GM12892 (cell line): Measurements from ENCODE around the gene UNKL.

Source experiments
- DNase-seq: peaks from one replicate; pipeline ENCODE4 v3.0.0; 2011; ENCODE audit not compliant: insufficient read length
- FAIRE-seq: peaks from 2 replicates; lab custom pipeline; 2011; peaks lifted over from hg19 to GRCh38; lab: Jason Lieb, UNC
- POLR2A ChIP-seq: IDR thresholded peaks from 2 replicates; pipeline ENCODE4 v1.6.1; 2011; ENCODE audit warnings: low read depth, low read length, control low read depth
- POLR2AphosphoS5 ChIP-seq: IDR thresholded peaks from 2 replicates; pipeline ENCODE4 v1.6.1; 2011; ENCODE audit warnings: low read depth, low read length, control low read depth
- TAF1 ChIP-seq: IDR thresholded peaks from 2 replicates; pipeline ENCODE4 v1.6.1; 2011; ENCODE audit warnings: low read depth, mild to moderate bottlenecking, control low read depth, low read length, borderline replicate concordance

Gene UNKL

DNA sequence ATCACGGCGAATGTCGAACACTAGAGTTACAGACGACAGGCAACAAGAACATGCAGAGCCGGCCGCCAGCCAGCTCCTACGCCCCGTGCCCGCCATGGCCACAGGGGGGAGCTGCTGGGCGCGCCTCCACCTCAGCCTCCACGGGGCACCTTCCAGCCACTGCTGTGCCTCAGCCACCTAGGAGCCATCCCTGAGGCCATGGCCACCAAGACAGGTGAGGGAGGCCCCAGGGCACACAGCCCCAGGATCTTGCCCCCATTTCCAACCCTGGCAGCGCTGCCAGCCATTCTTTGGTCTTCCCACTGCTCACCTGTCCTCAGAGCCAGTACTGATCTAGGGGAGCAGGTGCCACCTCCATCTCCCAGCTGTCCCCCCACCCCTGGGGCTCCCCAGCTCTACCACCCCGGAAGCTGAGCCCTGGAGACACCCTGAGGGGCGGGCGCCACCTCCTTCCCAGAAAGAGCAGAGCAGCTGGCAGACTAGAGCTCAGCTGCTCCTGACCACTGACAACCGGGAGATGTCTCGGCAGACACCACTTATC, 50.9 kb downstream of the UNKL start:
- TF ChIP-seq TAF1 (no peak), POLR2A (no peak), POLR2AphosphoS5 (no peak)
- DNase-seq (peak; percentile 89), FAIRE-seq (peak; percentile 81)

DNA sequence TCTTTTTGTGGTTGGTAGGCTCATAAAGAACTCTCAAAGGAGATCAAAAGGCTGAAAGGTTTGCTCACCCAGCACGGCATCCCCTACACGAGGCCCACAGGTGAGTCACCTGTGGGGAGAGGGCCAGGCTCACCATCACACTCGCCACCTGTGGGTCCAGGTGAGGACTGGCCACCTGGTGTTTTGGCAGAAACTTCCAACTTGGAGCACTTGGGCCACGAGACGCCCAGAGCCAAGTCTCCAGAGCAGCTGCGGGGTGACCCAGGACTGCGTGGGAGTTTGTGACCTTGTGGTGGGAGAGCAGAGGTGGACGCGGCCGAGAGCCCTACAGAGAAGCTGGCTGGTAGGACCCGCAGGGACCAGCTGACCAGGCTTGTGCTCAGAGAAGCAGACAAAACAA, 51.7 kb downstream of the UNKL start:
- no peak for TF ChIP-seq POLR2A
- TF ChIP-seq TAF1, result no peak
- no peak for TF ChIP-seq POLR2AphosphoS5
- no peak for FAIRE-seq
- DNase-seq, result no peak

DNA sequence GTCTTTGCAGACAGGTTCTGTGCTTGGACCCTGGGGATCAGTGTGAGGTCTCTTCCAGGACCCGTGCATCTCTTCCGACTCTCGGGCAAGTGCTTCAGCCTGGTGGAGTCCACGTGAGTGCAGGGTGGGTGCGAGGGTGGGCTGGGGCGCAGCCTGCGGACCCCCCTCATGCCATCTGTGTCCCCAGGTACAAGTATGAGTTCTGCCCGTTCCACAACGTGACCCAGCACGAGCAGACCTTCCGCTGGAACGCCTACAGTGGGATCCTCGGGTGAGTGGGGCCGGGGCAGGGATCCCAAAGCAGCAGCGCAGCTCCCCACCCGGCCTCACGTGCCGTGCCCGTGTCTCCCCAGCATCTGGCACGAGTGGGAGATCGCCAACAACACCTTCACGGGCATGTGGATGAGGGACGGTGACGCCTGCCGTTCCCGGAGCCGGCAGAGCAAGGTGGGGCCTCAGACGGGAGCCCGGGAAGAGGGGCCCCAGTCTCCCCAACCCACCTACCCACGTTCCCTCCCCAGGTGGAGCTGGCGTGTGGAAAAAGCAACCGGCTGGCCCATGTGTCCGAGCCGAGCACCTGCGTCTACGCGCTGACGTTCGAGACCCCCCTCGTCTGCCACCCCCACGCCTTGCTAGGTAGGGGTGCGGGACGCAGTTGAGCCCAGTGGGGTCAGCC, 52.7 kb downstream of the UNKL start:
- FAIRE-seq (no peak), DNase-seq (no peak)
- TF ChIP-seq POLR2A, result no peak
- no peak for TF ChIP-seq POLR2AphosphoS5
- no peak for TF ChIP-seq TAF1

DNA sequence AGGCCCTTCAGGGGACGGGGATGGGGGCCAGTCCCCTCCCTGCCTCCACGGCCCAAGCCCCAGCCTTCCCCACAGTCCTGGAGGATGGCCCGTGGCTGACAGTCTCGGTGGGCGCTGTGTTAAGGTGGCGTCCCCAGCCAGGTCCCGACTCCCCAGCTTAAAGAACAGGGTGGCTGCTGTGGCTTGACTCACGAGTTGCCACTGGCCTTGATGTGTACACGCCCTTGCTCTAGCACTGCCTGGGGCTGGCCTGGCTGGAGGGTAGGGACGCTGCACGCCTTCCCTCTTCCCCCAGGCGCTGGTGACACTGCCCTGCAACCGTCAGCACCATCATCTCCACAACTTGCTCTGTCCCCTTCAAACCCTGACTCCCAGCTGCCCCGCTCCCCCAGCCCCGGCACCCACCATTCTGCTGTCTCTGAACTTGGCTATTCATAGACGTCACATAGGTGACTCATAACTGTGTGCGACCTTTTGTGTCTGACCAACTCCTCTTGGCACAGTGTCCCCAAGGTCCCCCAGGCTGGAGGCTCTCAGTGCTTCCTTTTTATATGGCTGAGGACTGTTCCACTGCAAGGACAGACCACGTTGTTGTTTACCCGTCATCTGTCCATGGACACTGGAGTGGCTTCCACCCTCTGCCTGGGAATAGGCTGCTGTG, 56.5 kb downstream of the UNKL start:
- FAIRE-seq, result no peak
- TF ChIP-seq TAF1, result no peak
- TF ChIP-seq POLR2A, result no peak
- TF ChIP-seq POLR2AphosphoS5, result no peak
- DNase-seq, result no peak

DNA sequence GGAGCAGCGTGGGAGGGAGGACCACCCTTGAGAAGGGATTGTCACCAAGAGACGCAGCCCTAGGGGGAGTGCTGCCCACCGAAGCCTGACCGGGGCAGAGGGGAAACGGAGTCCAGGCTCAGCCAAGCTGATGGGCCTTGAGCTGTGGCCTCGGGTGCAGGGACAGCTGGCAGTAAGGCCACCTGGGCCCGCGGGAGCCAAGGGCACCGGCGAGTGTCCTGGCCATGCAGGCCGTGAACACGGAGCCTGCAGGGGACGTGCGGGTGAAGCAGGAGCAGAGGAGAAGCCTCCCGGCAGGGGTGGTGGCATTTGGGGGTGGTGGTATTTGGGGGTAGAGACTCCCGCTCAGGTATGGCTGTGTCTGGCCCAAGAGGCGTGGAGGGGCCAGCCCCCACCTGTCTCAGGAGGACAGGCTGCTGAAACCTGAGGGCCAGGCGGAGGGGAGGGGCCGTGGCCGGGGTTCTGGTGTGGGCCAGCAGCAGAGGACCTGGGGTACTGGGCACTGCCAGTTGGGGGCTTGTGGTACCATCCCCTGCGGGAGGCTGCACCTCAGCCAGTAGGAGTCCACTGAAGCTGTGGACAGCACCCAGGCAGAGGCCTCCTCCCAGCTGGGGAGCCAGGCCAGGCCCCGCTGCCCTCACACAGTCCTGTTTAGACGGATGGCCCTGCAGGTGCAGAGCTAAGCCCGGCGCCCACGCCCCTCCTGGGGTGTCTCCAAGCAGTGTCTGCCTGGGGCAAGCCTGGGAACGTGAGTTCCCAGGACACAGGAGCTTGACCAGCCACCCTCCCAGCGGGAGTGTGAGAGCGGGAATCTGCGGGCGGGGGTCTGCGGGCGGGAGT, 58.2 kb downstream of the UNKL start:
- FAIRE-seq (no peak), DNase-seq (no peak)
- no peak for TF ChIP-seq POLR2A
- no peak for TF ChIP-seq POLR2AphosphoS5
- no peak for TF ChIP-seq TAF1

DNA sequence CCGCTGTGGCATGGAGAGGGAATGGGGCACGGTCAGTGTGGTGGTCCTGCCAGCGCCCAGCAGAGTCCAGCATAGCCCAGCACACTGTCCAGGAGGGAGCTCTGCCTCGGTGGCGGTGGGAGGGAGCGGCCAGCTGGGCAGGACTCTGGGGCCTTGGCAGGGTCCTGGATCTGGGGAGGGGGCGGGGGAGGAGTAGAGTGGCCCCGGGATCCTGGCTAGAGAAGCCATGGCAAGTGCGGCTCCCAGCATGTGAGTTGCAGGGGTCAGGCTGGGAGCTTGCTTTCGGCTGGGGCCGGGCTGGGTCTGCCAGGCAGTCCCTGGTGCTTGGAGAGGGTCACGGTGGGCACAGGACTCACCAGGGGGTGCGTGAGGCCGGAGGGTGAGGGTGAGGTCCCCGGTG, 58.9 kb downstream of the UNKL start:
- TF ChIP-seq POLR2AphosphoS5 (no peak), POLR2A (no peak), TAF1 (no peak)
- DNase-seq, result no peak
- no peak for FAIRE-seq

DNA sequence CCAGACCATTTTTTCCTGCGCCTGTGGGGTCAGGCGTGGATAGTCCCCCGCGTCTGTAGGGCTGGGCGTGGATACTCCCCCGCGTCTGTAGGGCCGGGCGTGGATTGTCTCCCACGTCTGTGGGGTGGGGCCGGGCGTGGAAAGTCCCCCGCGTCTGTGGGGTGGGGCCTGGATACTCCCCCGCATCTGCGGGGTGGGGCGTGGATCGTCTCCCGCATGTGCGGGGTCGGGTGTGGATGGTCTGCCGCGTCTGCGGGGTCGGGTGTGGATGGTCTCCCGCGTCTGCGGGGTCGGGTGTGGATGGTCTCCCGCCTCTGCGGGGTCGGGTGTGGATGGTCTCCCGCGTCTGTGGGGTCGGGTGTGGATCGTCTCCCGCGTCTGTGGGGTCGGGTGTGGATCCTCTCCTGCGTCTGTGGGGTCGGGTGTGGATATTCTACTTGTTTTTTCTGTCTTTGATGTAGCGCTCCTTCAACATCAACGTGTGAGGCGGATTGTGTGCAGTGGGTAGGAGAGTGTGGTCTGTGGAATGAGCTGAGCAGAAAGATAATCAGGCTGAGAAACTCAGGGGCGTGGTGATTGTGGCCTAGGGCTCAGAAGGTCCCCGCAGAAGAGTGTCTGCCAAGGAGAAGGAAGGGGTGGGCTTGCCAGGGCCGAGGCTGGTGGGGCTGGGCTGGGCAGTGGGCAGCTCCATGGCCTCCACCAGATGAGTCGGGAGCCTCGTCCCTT, 59.5 kb downstream of the UNKL start:
- no peak for FAIRE-seq
- DNase-seq, result no peak
- TF ChIP-seq POLR2AphosphoS5, result no peak
- TF ChIP-seq TAF1, result no peak
- no peak for TF ChIP-seq POLR2A

DNA sequence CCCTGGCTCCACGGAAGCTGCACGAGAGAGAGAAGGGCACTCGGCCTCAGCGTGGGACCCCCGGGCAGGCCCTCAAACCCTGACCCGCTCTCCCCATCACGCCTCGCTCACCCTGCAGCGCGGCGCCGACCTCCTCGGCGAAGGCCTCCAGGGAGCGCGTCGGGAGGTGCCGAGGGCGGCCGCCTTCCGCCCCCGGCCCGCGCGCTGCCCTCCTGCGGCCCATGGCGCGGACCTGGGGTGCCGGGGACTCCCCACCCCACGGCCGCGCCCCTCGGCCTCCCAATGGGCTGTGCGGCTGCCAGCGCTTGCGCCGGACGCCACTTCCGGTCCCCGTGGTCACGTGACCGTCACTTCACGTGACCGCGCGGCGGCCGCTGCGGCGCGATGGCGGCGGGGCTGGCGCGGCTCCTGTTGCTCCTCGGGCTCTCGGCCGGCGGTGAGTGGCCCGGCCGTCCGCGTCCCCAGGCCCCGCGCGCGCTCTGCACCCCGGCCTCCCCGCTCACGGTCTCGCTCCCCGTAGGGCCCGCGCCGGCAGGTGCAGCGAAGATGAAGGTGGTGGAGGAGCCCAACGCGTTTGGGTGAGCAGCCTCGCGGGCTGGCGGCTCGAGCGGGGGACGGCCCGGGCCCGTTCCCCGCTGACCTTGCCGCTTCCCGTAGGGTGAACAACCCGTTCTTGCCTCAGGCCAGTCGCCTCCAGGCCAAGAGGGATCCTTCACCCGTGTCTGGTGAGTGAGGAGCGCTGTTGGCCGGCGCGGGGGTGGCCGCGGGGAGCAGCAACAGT, 62.7 kb downstream of the UNKL start, which contains the start of the genes GNPTG and TSR3:
TSS of gene GNPTG (plus strand) at position 350 of the 781 bp plus-strand sequence. CDS start at position 385, 35 bp downstream.
TSS of gene TSR3 (minus strand) at position 297 of the 781 bp plus-strand sequence. CDS start at position 223, 74 bp downstream.
- TF ChIP-seq POLR2AphosphoS5 (peak; percentile 68; the same call in 1 of the 2 replicates), TAF1 (peak; percentile 82), POLR2A (peak; percentile 78)
- FAIRE-seq, result peak; percentile 99
- peak; percentile 97 for DNase-seq

DNA sequence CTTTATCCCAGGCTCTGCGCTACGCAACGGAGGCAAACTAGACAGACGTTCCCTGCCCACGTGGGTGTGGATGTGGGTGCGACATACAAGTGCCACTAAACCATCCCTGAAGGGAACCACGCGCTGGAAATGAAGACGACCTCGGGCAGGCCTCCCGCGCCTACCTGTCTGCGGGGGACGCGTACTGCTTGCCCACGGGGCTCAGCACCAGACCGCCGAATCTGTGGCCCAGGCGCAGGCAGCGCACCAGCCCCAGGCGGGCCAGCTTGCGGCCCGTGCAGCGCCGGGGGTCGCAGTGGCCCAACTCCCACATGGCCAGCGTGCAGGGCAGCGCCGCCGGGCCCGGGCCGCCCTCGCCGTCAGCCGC, 63.3 kb downstream of the UNKL start:
- TF ChIP-seq POLR2A, result no peak
- TF ChIP-seq POLR2AphosphoS5, result no peak
- no peak for TF ChIP-seq TAF1
- no peak for DNase-seq
- peak; percentile 14 for FAIRE-seq

DNA sequence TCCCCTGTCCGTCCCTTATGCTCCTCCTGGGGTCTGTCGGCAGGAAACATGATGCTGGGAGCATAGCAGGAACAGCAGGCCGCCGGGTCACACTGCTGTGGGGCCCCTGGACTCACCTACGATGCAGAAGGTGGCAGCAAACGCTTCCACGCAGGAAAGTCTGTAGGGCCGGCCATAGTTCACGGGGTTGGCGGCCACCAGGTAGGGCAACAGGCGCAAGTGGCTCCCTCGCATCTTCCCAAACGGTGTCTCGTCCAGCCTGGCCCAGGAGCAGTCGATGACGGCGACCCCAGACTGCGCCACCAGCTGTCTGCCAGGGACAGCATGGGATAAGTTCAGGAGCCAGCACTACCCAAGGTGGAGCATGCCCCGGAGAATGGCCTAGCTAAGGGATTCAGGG, 63.8 kb downstream of the UNKL start:
- FAIRE-seq, result no peak
- TF ChIP-seq TAF1 (no peak), POLR2AphosphoS5 (no peak), POLR2A (no peak)
- DNase-seq, result no peak
